Measurements from ENCODE around the gene KRTAP27-1. TPM values are rescaled to one million over a fixed set of nuclear protein-coding genes. Genes with fewer than 3 reads are reported as not detected.

KRTAP27-1 gene
- total and polyA plus RNA-seq, 10 of the 15 experiments (the other 5 are each of a cell fraction or from before 2014, with no cell fraction given), result not detected

- WGBS (ENCODE audit: insufficient coverage, insufficient replicate concordance, low lambda C conversion rate, missing lambda C conversion rate), result 58% methylated on average over 2 of the region's 2 CpGs
- intact Hi-C loops (cut with micrococcal nuclease; ENCODE audit: unreplicated experiment), result no loop called here
- Histone ChIP-seq H3K9me3 (replicated peaks; ENCODE audit: control insufficient read depth, insufficient read depth, low read length) (no peaks in the 10 kb centered on the region), H3K4me3 (no peak overlapping the region), H3K36me3 (ENCODE audit: control insufficient read depth in 2 of 2, insufficient read depth in 2 of 2, low read length in 1 of 2) (no peaks in the 10 kb centered on the region), H3K9ac (ENCODE audit: control insufficient read depth, insufficient read depth, low read length) (no peak overlapping the region), H4K20me1 (ENCODE audit: control insufficient read depth, insufficient read depth) (no peaks in the 10 kb centered on the region), H3K79me2 (ENCODE audit: control insufficient read depth, insufficient read depth, low read length) (no peaks in the 10 kb centered on the region), H3K4me2 (ENCODE audit: control insufficient read depth, insufficient read depth) (no peak overlapping the region), H2AFZ (ENCODE audit: control insufficient read depth, low read depth, low read length) (no peak overlapping the region), H3K27me3 (replicated peaks in 1 of 2; ENCODE audit: control insufficient read depth in 2 of 2, insufficient read depth in 2 of 2, low read length in 1 of 2) (no peaks in the 10 kb centered on the region), H3K27ac (ENCODE audit: control insufficient read depth, insufficient read depth) (no peak overlapping the region), H3K4me1 (ENCODE audit: control insufficient read depth, insufficient read depth, low read length) (no peaks in the 10 kb centered on the region)
- BruUV-seq (replicated peaks), result no TSS peak
- CTCF ChIA-PET, result interaction anchor here (0.8 to 1.0 kb wide), 2 partner anchors 10 to 21 kb away, joined by 3 to 4 read pairs; no protein-coding TSS in a partner anchor
- in situ Hi-C loops (cut with MboI), result no loop called here
- POLR2A ChIA-PET, result no interaction called here
- RAD21 ChIA-PET (ENCODE audit: unreplicated experiment), result no interaction called here
- FAIRE-seq (no peak), DNase-seq (ENCODE audit: low read depth, low spot score) (no peak), ATAC-seq (no peak)
- no peak for TF ChIP-seq ZNF592 (IDR thresholded peaks at IDR 0.05)
- SMC1A ChIA-PET (ENCODE audit: uncharacterized antibody, unreplicated experiment), result no interaction called here
These were observed 30.6 kb downstream of the KRTAP27-1 start for GRCh38 chr21:30306884-30307283.

GRCh38 chr21:30305136-30305535 lies 32.4 kb downstream of the KRTAP27-1 start:
- intact Hi-C loops (cut with micrococcal nuclease; ENCODE audit: unreplicated experiment) (no loop called here), in situ Hi-C loops (cut with MboI) (no loop called here)
- Histone ChIP-seq H3K4me3 (no peak overlapping the region), H3K27ac (ENCODE audit: control insufficient read depth, insufficient read depth) (no peak overlapping the region), H3K36me3 (ENCODE audit: control insufficient read depth in 2 of 2, insufficient read depth in 2 of 2, low read length in 1 of 2) (no peaks in the 10 kb centered on the region), H3K4me2 (ENCODE audit: control insufficient read depth, insufficient read depth) (no peak overlapping the region), H4K20me1 (ENCODE audit: control insufficient read depth, insufficient read depth) (no peaks in the 10 kb centered on the region), H3K27me3 (replicated peaks in 1 of 2; ENCODE audit: control insufficient read depth in 2 of 2, insufficient read depth in 2 of 2, low read length in 1 of 2) (no peaks in the 10 kb centered on the region), H3K4me1 (ENCODE audit: control insufficient read depth, insufficient read depth, low read length) (no peaks in the 10 kb centered on the region), H3K9ac (ENCODE audit: control insufficient read depth, insufficient read depth, low read length) (no peak overlapping the region), H3K9me3 (replicated peaks; ENCODE audit: control insufficient read depth, insufficient read depth, low read length) (no peaks in the 10 kb centered on the region), H2AFZ (ENCODE audit: control insufficient read depth, low read depth, low read length) (no peak overlapping the region), H3K79me2 (ENCODE audit: control insufficient read depth, insufficient read depth, low read length) (no peaks in the 10 kb centered on the region)
- FAIRE-seq (no peak), DNase-seq (ENCODE audit: low read depth, low spot score) (no peak), ATAC-seq (no peak)
- SMC1A ChIA-PET (ENCODE audit: uncharacterized antibody, unreplicated experiment), result no interaction called here
- CTCF ChIA-PET, result no interaction called here
- no TSS peak for BruUV-seq (replicated peaks)
- RAD21 ChIA-PET (ENCODE audit: unreplicated experiment), result no interaction called here
- WGBS (ENCODE audit: insufficient coverage, insufficient replicate concordance, low lambda C conversion rate, missing lambda C conversion rate), result 7% methylated on average over 1 of the region's 1 CpG
- POLR2A ChIA-PET, result no interaction called here
- TF ChIP-seq CUX1 (IDR thresholded peaks at IDR 0.05; ENCODE audit: insufficient replicate concordance, low read depth, low read length), result no peak

Measured in GM12878 (cell line).